Type B pancreatic cell (in vitro differentiated cells): ENCODE measurements around the gene ITGAE. TPM values are rescaled to one million over a fixed set of nuclear protein-coding genes. Genes with fewer than 3 reads are reported as not detected.

Experiments
- DNase-seq: peaks from one replicate; pipeline ENCODE4 v3.0.0; 2021; ENCODE audit warnings: mixed read lengths; ENCODE audit not compliant: unreplicated experiment; ENCODE audit errors: extremely low spot score
- H3K27ac Mint-ChIP-seq: 2 replicates; pipeline ENCODE4 v1.8.0; 2021; ENCODE audit warnings: mild to moderate bottlenecking, mixed read lengths
- H3K27me3 Mint-ChIP-seq: 2 replicates; pipeline ENCODE4 v1.8.0; 2021; ENCODE audit warnings: mixed read lengths
- H3K36me3 Mint-ChIP-seq: 2 replicates; pipeline ENCODE4 v1.8.0; 2021; ENCODE audit warnings: mixed read lengths
- H3K4me1 Mint-ChIP-seq: one replicate; pipeline ENCODE4 v1.8.0; 2021; ENCODE audit warnings: mixed read lengths; ENCODE audit not compliant: unreplicated experiment
- H3K4me3 Mint-ChIP-seq: 2 replicates; pipeline ENCODE4 v1.8.0; 2021; ENCODE audit warnings: mild to moderate bottlenecking, mixed read lengths
- H3K9me3 Mint-ChIP-seq: 2 replicates; pipeline ENCODE4 v1.8.0; 2021; ENCODE audit warnings: mixed read lengths
- total RNA-seq: library from RNA; stranded (reverse); gene quantifications from 2 replicates; pipeline ENCODE4 v1.2.1, GENCODE V29; 2021; ENCODE audit warnings: low replicate concordance
- TF ChIP-seq, protein P1 (sequence below): fragments of 200-600 bp; sonication (generic); conservative IDR thresholded peaks from 2 replicates; pipeline ENCODE4 v1.5.0; 2021; ENCODE audit warnings: antibody characterized with exemption, mild to moderate bottlenecking

Gene ITGAE
- total RNA-seq, 1 donor from 2014 or later, result 28.8 TPM

DNA sequence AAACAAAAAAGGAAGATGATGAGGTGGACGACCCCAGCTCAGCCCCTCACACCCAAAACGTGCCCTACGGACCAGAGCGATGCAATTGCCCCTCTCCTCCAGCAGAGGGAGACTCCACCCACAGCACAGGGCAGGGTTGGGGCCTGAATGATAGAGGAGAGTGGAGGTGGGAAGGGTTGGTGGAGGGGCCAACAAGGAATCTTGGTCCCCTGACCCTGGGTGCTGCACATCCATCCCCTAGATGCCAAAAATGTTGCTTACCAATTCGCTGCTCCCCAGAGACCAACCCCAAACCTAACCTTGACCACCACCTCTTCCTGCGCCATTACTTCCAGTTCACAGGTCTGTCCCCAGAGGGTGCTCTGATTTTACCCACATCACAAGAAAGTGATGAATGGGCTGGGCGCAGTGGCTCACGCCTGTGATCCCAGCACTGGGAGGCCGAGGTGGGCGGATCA, 117.9 kb downstream of the ITGAE start:
- Mint-ChIP-seq H3K27me3 (peaks cover 14% of the 10 kb centered on the region), H3K9me3 (no peaks in the 10 kb centered on the region), H3K4me1 (no peaks in the 10 kb centered on the region), H3K27ac (no peak overlapping the region), H3K4me3 (no peak overlapping the region), H3K36me3 (no peaks in the 10 kb centered on the region)
- DNase-seq, result no peak
- TF ChIP-seq, protein P1, sequence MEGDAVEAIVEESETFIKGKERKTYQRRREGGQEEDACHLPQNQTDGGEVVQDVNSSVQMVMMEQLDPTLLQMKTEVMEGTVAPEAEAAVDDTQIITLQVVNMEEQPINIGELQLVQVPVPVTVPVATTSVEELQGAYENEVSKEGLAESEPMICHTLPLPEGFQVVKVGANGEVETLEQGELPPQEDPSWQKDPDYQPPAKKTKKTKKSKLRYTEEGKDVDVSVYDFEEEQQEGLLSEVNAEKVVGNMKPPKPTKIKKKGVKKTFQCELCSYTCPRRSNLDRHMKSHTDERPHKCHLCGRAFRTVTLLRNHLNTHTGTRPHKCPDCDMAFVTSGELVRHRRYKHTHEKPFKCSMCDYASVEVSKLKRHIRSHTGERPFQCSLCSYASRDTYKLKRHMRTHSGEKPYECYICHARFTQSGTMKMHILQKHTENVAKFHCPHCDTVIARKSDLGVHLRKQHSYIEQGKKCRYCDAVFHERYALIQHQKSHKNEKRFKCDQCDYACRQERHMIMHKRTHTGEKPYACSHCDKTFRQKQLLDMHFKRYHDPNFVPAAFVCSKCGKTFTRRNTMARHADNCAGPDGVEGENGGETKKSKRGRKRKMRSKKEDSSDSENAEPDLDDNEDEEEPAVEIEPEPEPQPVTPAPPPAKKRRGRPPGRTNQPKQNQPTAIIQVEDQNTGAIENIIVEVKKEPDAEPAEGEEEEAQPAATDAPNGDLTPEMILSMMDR, result peak; percentile 87

DNA sequence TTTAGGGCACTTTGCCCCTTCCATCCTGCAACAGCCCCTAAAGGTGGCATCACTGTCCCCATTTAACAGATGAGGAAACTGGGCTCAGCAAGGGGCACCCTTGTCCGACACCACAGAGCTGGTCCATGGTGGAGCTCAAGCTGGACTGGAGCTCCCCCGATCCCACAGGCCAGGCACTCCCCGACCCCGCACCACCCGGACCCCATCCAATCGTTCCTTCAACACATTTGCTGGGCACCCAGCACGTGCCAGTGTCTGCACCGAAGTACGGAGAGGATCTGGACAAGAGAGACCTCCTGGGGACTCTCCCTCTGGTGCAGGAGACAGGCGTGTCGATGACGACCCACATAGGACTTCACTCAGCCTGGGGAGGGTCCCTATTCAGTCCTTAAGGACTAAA, 119.0 kb downstream of the ITGAE start:
- TF ChIP-seq, protein P1, result no peak
- Mint-ChIP-seq H3K36me3 (no peaks in the 10 kb centered on the region), H3K9me3 (no peaks in the 10 kb centered on the region), H3K4me3 (no peak overlapping the region), H3K27ac (no peak overlapping the region), H3K27me3 (peaks cover 19% of the 10 kb centered on the region), H3K4me1 (no peaks in the 10 kb centered on the region)
- no peak for DNase-seq

DNA sequence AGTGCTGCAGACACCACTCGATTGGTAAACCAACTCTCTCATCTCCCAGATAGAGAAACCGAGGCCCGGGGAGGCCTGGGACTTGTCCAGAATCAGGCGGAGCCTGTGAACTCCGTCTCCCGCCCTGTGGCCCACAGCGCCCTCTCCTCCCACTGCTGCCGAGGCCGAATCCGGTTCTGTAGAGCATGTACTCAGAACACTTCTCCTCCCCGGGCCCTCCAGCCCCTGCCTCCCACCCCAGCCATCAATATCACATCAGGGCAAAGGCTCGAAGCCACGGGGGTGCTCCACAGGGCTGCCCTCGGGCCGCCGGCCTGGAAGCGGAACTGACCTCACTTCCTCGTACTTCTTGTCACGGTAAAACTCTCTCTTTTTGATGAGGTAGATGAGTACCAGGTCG, 119.4 kb downstream of the ITGAE start:
- TF ChIP-seq, protein P1, result no peak
- Mint-ChIP-seq H3K4me1 (no peaks in the 10 kb centered on the region), H3K9me3 (no peaks in the 10 kb centered on the region), H3K27ac (no peak overlapping the region), H3K27me3 (peaks cover 19% of the 10 kb centered on the region), H3K36me3 (no peaks in the 10 kb centered on the region), H3K4me3 (no peak overlapping the region)
- no peak for DNase-seq

DNA sequence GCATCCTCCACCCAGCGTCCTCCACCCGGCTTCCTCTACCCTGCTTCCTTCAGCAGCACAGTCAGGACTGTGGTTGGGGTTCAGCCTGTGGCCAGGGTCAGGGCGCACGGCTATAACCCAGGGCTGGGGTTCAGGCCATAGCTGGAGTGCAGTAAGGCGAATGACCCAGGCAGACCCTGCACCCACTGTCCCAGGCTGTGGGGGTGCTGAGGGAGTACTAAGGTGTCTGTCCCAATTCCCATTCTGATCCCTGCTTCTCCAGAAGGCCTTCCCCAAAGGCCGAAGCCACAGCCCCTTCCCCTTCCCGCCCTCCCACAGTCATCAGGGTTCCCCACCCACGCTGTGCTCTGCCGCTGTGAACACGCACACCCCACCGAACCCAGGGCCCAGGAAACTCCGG, 119.9 kb downstream of the ITGAE start:
- Mint-ChIP-seq H3K4me3 (no peak overlapping the region), H3K27ac (no peak overlapping the region), H3K36me3 (no peaks in the 10 kb centered on the region), H3K27me3 (peaks cover 19% of the 10 kb centered on the region), H3K4me1 (no peaks in the 10 kb centered on the region), H3K9me3 (no peaks in the 10 kb centered on the region)
- TF ChIP-seq, protein P1, result no peak
- DNase-seq, result no peak

DNA sequence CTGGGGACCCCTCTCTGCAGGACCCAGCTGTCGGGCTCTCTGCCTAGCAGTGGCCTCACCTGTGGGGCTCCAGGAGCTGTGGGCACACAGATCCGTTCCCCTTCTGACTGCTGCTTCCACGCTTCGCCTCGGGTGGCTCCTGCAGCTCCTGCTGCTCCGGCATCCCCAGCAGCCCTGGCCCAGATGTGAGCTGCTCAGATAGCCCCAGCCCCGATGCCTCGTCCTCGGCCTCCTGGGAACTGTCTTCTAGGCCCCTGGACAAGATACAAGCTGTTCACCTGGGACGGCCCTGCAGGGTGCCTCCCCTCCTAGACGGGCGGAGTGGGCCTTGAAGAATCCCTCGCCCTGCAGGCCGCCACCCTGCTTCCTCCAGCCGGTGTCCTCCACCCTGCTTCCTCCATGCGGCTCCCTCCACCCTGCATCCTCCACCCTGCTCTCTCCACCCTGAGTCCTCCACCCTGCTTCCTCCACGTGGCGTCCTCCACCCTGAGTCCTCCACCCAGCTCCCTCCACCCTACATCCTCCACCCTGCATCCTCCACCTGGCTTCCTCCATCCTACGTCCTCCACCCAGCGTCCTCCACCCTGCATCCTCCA, 121.4 kb downstream of the ITGAE start:
- H3K36me3 Mint-ChIP-seq, result no peaks in the 10 kb centered on the region
- peaks cover 21% of the 10 kb centered on the region for H3K27me3 Mint-ChIP-seq
- H3K27ac Mint-ChIP-seq, result no peak overlapping the region
- H3K9me3 Mint-ChIP-seq, result no peaks in the 10 kb centered on the region
- H3K4me3 Mint-ChIP-seq, result no peak overlapping the region
- DNase-seq, result no peak
- no peaks in the 10 kb centered on the region for H3K4me1 Mint-ChIP-seq
- TF ChIP-seq, protein P1, result no peak
